ENCODE data around the gene IL23R. TPM values are rescaled to one million over a fixed set of nuclear protein-coding genes. Genes with fewer than 3 reads are reported as not detected.

IL23R gene
- total and polyA plus RNA-seq, 2 of the 13 experiments (the other 11 are each of a cell fraction or from before 2014, with no cell fraction given), result not detected

GRCh38 chr1:67133177-67133576 is 33.1 kb upstream of the IL23R start:
- intact Hi-C loops (cut with micrococcal nuclease; ENCODE audit: unreplicated experiment), result no loop called here
- BruUV-seq (replicated peaks), result no TSS peak
- POLR2A ChIA-PET, result no interaction called here
- no peak overlapping the region for H3K4me3 ChIP-seq (replicated peaks in 1 of 3; ENCODE audit: insufficient read depth in 1 of 3, low read depth in 2 of 3, low read length in 3 of 3)
- peaks cover 1% of the 10 kb centered on the region for H3K4me1 ChIP-seq (ENCODE audit: insufficient read depth, low read length)
- H2AFZ ChIP-seq (ENCODE audit: low read length), result no peak overlapping the region
- H3K79me2 ChIP-seq (ENCODE audit: insufficient read depth, low read length), result no peaks in the 10 kb centered on the region
- no peak overlapping the region for H3K4me2 ChIP-seq (ENCODE audit: low read depth, low read length)
- no peak for DNase-seq (ENCODE audit: low spot score)
- no peak overlapping the region for H3K9ac ChIP-seq (ENCODE audit: insufficient read depth, low read depth, low read length)
- no peaks in the 10 kb centered on the region for H3K36me3 ChIP-seq (replicated peaks in 1 of 2; ENCODE audit: control insufficient read depth in 1 of 2, insufficient read depth in 2 of 2, low read length in 2 of 2)
- WGBS (ENCODE audit: low lambda C conversion rate), result 11% methylated on average over 2 of the region's 2 CpGs
- CTCF ChIA-PET (ENCODE audit: low intra/inter-chr PET ratio, low total read pairs), result no interaction called here
- H3K27me3 ChIP-seq (ENCODE audit: control insufficient read depth in 1 of 2, insufficient read depth in 2 of 2, low read length in 2 of 2), result no peaks in the 10 kb centered on the region
- H4K20me1 ChIP-seq (ENCODE audit: insufficient read depth, low read length), result no peaks in the 10 kb centered on the region
- no peak for FAIRE-seq
- no peaks in the 10 kb centered on the region for H3K9me3 ChIP-seq (ENCODE audit: low read length)
- ATAC-seq, result no peak
- in situ Hi-C loops (cut with HindIII; ENCODE audit: extremely low pct_ligation_motif_present, low pct_unique_long_range_greater_than_20kb), result no loop called here
- no peak for TF ChIP-seq TCF7 (IDR thresholded peaks at IDR 0.05; ENCODE audit: low read depth)
- no peak for TF ChIP-seq ZNF614 (CRISPR knock-in tag; IDR thresholded peaks at IDR 0.05; ENCODE audit: borderline replicate concordance)
- no peak for TF ChIP-seq MIER2 (CRISPR knock-in tag; IDR thresholded peaks at IDR 0.05)
- TF ChIP-seq ZBTB25 (CRISPR knock-in tag; IDR thresholded peaks at IDR 0.05), result no peak
- no peak overlapping the region for H3K27ac ChIP-seq (ENCODE audit: extremely low read length, insufficient read depth, low read length)

- no TSS peak for BruUV-seq (replicated peaks)
- no peak for TF ChIP-seq STAG1 (CRISPR knock-in tag; IDR thresholded peaks at IDR 0.05)
- no peak for TF ChIP-seq NBN (conservative IDR thresholded peaks at IDR 0.05)
- Histone ChIP-seq H3K36me3 (replicated peaks in 1 of 2; ENCODE audit: control insufficient read depth in 1 of 2, insufficient read depth in 2 of 2, low read length in 2 of 2) (no peaks in the 10 kb centered on the region), H3K27me3 (ENCODE audit: control insufficient read depth in 1 of 2, insufficient read depth in 2 of 2, low read length in 2 of 2) (no peaks in the 10 kb centered on the region), H3K79me2 (ENCODE audit: insufficient read depth, low read length) (no peaks in the 10 kb centered on the region), H3K9me3 (ENCODE audit: low read length) (no peaks in the 10 kb centered on the region), H3K27ac (ENCODE audit: extremely low read length, insufficient read depth, low read length) (no peak within 1 kb of the TSS), H2AFZ (ENCODE audit: low read length) (no peak within 1 kb of the TSS), H3K4me3 (replicated peaks in 1 of 3; ENCODE audit: insufficient read depth in 1 of 3, low read depth in 2 of 3, low read length in 3 of 3) (no peak within 1 kb of the TSS), H3K4me2 (ENCODE audit: low read depth, low read length) (no peak within 1 kb of the TSS), H3K4me1 (ENCODE audit: insufficient read depth, low read length) (peaks cover 16% of the 10 kb centered on the region), H4K20me1 (ENCODE audit: insufficient read depth, low read length) (no peaks in the 10 kb centered on the region), H3K9ac (ENCODE audit: insufficient read depth, low read depth, low read length) (no peak within 1 kb of the TSS)
- 79% methylated on average over 28 of the region's 28 CpGs for WGBS (ENCODE audit: low lambda C conversion rate)
- intact Hi-C loops (cut with micrococcal nuclease; ENCODE audit: unreplicated experiment), result no loop called here
- in situ Hi-C loops (cut with HindIII; ENCODE audit: extremely low pct_ligation_motif_present, low pct_unique_long_range_greater_than_20kb), result no loop called here
- CTCF ChIA-PET (ENCODE audit: low intra/inter-chr PET ratio, low total read pairs), result no interaction called here
- FAIRE-seq, result no peak
- no peak for DNase-seq (ENCODE audit: low spot score)
- ATAC-seq, result no peak
- POLR2A ChIA-PET, result no interaction called here
These were observed 31.6 kb upstream of the IL23R start, which contains the start of gene C1orf141 for GRCh38 chr1:67134695-67135094. Gene C1orf141, minus strand, starts transcription at chr1:67134970. Its CDS starts 7,730 bp downstream, at chr1:67127240.
